H9 (cell line): ENCODE data around the gene RPL38. TPM values are rescaled to one million over a fixed set of nuclear protein-coding genes. Genes with fewer than 3 reads are reported as not detected.
"Not testable (repeated sequence)": the region's sequence is repeated elsewhere in the genome, so short reads cannot be mapped to it uniquely, and the experiment has no call there.

Source experiments
- DNase-seq: peaks from one replicate; pipeline ENCODE4 v3.0.0-alpha.2; 2017
- H2AFZ ChIP-seq: one replicate; pipeline ENCODE4 v1.6.1; 2013; ENCODE audit warnings: mild to moderate bottlenecking, low read length, control low read depth, moderate library complexity
- H2AK5ac ChIP-seq: 2 replicates; pipeline ENCODE4 v1.6.1; 2013; ENCODE audit warnings: low read length, control low read depth, mixed read lengths; ENCODE audit not compliant: insufficient read length
- H2BK120ac ChIP-seq: one replicate; pipeline ENCODE4 v1.6.1; 2013; ENCODE audit warnings: low read depth, mild to moderate bottlenecking, low read length, control low read depth, inconsistent platforms; ENCODE audit not compliant: poor library complexity, severe bottlenecking
- H2BK12ac ChIP-seq: 2 replicates; pipeline ENCODE4 v1.6.1; 2013; ENCODE audit warnings: low read length, control low read depth, mixed read lengths, low read depth; ENCODE audit not compliant: insufficient read length
- H2BK15ac ChIP-seq: 2 replicates; pipeline ENCODE4 v1.6.1; 2013; ENCODE audit warnings: low read depth, low read length, control low read depth
- H2BK20ac ChIP-seq: one replicate; pipeline ENCODE4 v1.6.1; 2013; ENCODE audit warnings: low read depth, mild to moderate bottlenecking, low read length, control low read depth, inconsistent platforms; ENCODE audit not compliant: poor library complexity, severe bottlenecking
- H2BK5ac ChIP-seq: 2 replicates; pipeline ENCODE4 v1.6.1; 2013; ENCODE audit warnings: low read length, control low read depth, mixed read lengths; ENCODE audit not compliant: insufficient read length
- H3K14ac ChIP-seq: 2 replicates; pipeline ENCODE4 v1.6.1; 2013; ENCODE audit warnings: low read length, control low read depth; ENCODE audit not compliant: insufficient read depth
- H3K18ac ChIP-seq: 2 replicates; pipeline ENCODE4 v1.6.1; 2013; ENCODE audit warnings: low read depth, mild to moderate bottlenecking, mixed read lengths, low read length, control low read depth; ENCODE audit not compliant: insufficient read length
- H3K23ac ChIP-seq: 2 replicates; pipeline ENCODE4 v1.6.1; 2013; ENCODE audit warnings: low read length, control low read depth, mixed read lengths, low read depth; ENCODE audit not compliant: insufficient read length
- H3K23me2 ChIP-seq: 2 replicates; pipeline ENCODE4 v1.6.1; 2013; ENCODE audit warnings: low read depth, mild to moderate bottlenecking, mixed read lengths, low read length, control low read depth; ENCODE audit not compliant: insufficient read length, poor library complexity, severe bottlenecking
- H3K27ac ChIP-seq: 2 replicates; pipeline ENCODE4 v1.5.1; 2013; ENCODE audit warnings: low read length, control low read depth, mixed read lengths, low read depth; ENCODE audit not compliant: insufficient read length
- H3K27me3 ChIP-seq: 2 replicates; pipeline ENCODE4 v1.6.1; 2013; ENCODE audit warnings: low read length, control low read depth, inconsistent platforms; ENCODE audit not compliant: insufficient read depth
- H3K4ac ChIP-seq: 2 replicates; pipeline ENCODE4 v1.6.1; 2013; ENCODE audit warnings: low read depth, mild to moderate bottlenecking, control low read depth, inconsistent platforms, low read length, moderate library complexity
- H3K4me1 ChIP-seq: 2 replicates; pipeline ENCODE4 v1.6.1; 2013; ENCODE audit warnings: low read length, control low read depth, inconsistent platforms; ENCODE audit not compliant: insufficient read depth
- H3K4me2 ChIP-seq: 2 replicates; pipeline ENCODE4 v1.6.1; 2013; ENCODE audit warnings: low read length, control low read depth, mixed read lengths; ENCODE audit not compliant: insufficient read length, insufficient read depth
- H3K56ac ChIP-seq: 2 replicates; pipeline ENCODE4 v1.6.1; 2013; ENCODE audit warnings: low read depth, mild to moderate bottlenecking, mixed read lengths, low read length, control low read depth; ENCODE audit not compliant: insufficient read length
- H3K79me1 ChIP-seq: 2 replicates; pipeline ENCODE4 v1.6.1; 2013; ENCODE audit warnings: low read depth, mild to moderate bottlenecking, moderate library complexity, low read length, control low read depth, inconsistent platforms; ENCODE audit not compliant: insufficient read depth, poor library complexity, severe bottlenecking
- H3K79me2 ChIP-seq: 2 replicates; pipeline ENCODE4 v1.6.1; 2013; ENCODE audit warnings: low read length, control low read depth, inconsistent platforms; ENCODE audit not compliant: insufficient read depth
- H3K9ac ChIP-seq: 2 replicates; pipeline ENCODE4 v1.6.1; 2013; ENCODE audit warnings: low read length, control low read depth, mixed read lengths; ENCODE audit not compliant: insufficient read length; ENCODE audit errors: extremely low read depth
- H3K9me3 ChIP-seq: one replicate; pipeline ENCODE4 v1.6.1; 2013; ENCODE audit warnings: low read depth, low read length, inconsistent platforms; ENCODE audit not compliant: control insufficient read depth
- H3T11ph ChIP-seq: one replicate; pipeline ENCODE4 v1.6.1; 2013; ENCODE audit warnings: mild to moderate bottlenecking, low read length, control low read depth, inconsistent platforms
- H4K20me1 ChIP-seq: one replicate; pipeline ENCODE4 v1.6.1; 2013; ENCODE audit not compliant: control insufficient read depth, insufficient read length, insufficient read depth
- H4K5ac ChIP-seq: 2 replicates; pipeline ENCODE4 v1.6.1; 2013; ENCODE audit warnings: low read depth, mild to moderate bottlenecking, mixed read lengths, low read length, control low read depth; ENCODE audit not compliant: insufficient read length
- H4K8ac ChIP-seq: replicated peaks from 2 replicates; pipeline ENCODE4 v1.6.1; 2013; ENCODE audit warnings: low read length, control low read depth, mixed read lengths, low read depth; ENCODE audit not compliant: insufficient read length
- H4K91ac ChIP-seq: 2 replicates; pipeline ENCODE4 v1.6.1; 2013; ENCODE audit warnings: low read depth, mild to moderate bottlenecking, moderate library complexity, mixed read lengths, low read length, control low read depth; ENCODE audit not compliant: insufficient read length
- H3K27ac Mint-ChIP-seq, 3 experiments: 2 replicates in 2 of 3; 3 replicates in 1 of 3; pipeline ENCODE4 v1.8.0; 2020 to 2021; ENCODE audit warnings: mixed read lengths in 3 of 3, mild to moderate bottlenecking in 1 of 3, moderate library complexity in 1 of 3
- H3K27me3 Mint-ChIP-seq: 2 replicates; pipeline ENCODE4 v1.8.0; 2021; ENCODE audit warnings: low read depth, mild to moderate bottlenecking, moderate library complexity, mixed read lengths
- H3K36me3 Mint-ChIP-seq, 3 experiments: 2 replicates in 2 of 3; 3 replicates in 1 of 3; pipeline ENCODE4 v1.8.0; 2020 to 2021; ENCODE audit warnings: low read depth in 3 of 3, mixed read lengths in 3 of 3; ENCODE audit not compliant: insufficient read depth in 1 of 3
- H3K4me1 Mint-ChIP-seq, 2 experiments: 2 replicates each; pipeline ENCODE4 v1.8.0; 2020; ENCODE audit warnings: mixed read lengths in 2 of 2
- H3K4me3 Mint-ChIP-seq, 2 experiments: 2 replicates in 1 of 2; 3 replicates in 1 of 2; pipeline ENCODE4 v1.8.0; 2020 to 2021; ENCODE audit warnings: mild to moderate bottlenecking in 2 of 2, mixed read lengths in 2 of 2, moderate library complexity in 1 of 2
- H3K9me3 Mint-ChIP-seq, 2 experiments: 2 replicates in 1 of 2; 3 replicates in 1 of 2; pipeline ENCODE4 v1.8.0; 2020; ENCODE audit warnings: mild to moderate bottlenecking in 2 of 2, mixed read lengths in 2 of 2, moderate library complexity in 1 of 2
- CTCF ChIP-seq: fragments of 200-600 bp; sonication (generic); conservative IDR thresholded peaks from 3 replicates; pipeline ENCODE4 v1.8.0; 2021; ENCODE audit warnings: antibody characterized with exemption, mild to moderate bottlenecking
- WGBS: extraction: QIAGEN DNeasy Blood & Tissue Kit; methylation state at CpG from one replicate; pipeline ENCODE4 v1.1.7; 2013; ENCODE audit warnings: missing lambda C conversion rate, low lambda C conversion rate, mixed read lengths; ENCODE audit not compliant: insufficient read length; ENCODE audit errors: extremely low coverage; 5-methylcytosine and 5-hydroxymethylcytosine counted together
- total RNA-seq: library from RNA; stranded (reverse); gene quantifications from 2 replicates; pipeline ENCODE4 v1.2.1, GENCODE V29; 2021

The RPL38 gene
- total RNA-seq, 1 experiment from 2014 or later = 1,358 TPM

GRCh38 chr17:74187761-74188160 is 15.7 kb upstream of the RPL38 start:
- Histone ChIP-seq H3K27ac (no peak overlapping the region), H3K23me2 (no peaks in the 10 kb centered on the region)
- DNase-seq = no peak

DNA sequence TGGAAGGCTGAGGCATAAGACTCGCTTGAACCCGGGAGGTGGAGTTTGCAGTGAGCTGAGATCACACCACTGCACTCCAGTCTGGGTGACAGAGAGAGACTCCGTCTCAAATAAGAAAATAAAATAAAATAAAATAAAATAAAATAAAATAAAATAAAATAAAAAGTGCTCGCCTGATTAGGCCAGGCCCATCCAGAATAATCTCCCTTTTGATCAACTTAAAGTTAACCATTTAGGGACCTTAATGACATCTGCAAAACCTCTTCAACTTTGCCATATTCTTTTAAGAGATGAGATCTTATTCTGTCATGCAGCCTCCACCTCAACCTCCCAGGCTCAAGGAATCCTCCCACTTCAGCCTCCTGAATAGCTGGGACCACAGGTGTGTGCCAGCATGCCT is 14.8 kb upstream of the RPL38 start:
- not testable (repeated sequence) for H2AFZ ChIP-seq, H4K8ac ChIP-seq, H2BK5ac ChIP-seq, H4K91ac ChIP-seq, H3K23me2 ChIP-seq, H3T11ph ChIP-seq, H3K4ac ChIP-seq, H4K20me1 ChIP-seq, H3K14ac ChIP-seq, H3K27me3 Mint-ChIP-seq, H3K4me1 ChIP-seq, H2BK12ac ChIP-seq, H3K36me3 Mint-ChIP-seq, H3K27me3 ChIP-seq, H3K27ac Mint-ChIP-seq, DNase-seq, H2BK120ac ChIP-seq, H3K27ac ChIP-seq, H3K9me3 ChIP-seq, H3K79me2 ChIP-seq, H3K4me2 ChIP-seq, H3K4me3 Mint-ChIP-seq, H3K18ac ChIP-seq, H3K9ac ChIP-seq, H3K56ac ChIP-seq, H3K9me3 Mint-ChIP-seq, H4K5ac ChIP-seq, H3K23ac ChIP-seq, H2BK15ac ChIP-seq, H2AK5ac ChIP-seq, H3K79me1 ChIP-seq, H2BK20ac ChIP-seq
- peaks cover 10 to 32% of the 10 kb centered on the region in 2 experiments for H3K4me1 Mint-ChIP-seq
- no CpG with 5 or more reads among the region's 4 CpGs for WGBS

More at GRCh38 chr17:74187761-74188160, 15.7 kb upstream of the RPL38 start:
- Histone ChIP-seq H4K20me1 (peaks cover 4% of the 10 kb centered on the region), H3K79me1 (no peaks in the 10 kb centered on the region), H3K4me1 (no peaks in the 10 kb centered on the region), H4K91ac (no peak overlapping the region), H3K27me3 (no peaks in the 10 kb centered on the region), H3K9ac (no peak overlapping the region), H3K4ac (no peak overlapping the region), H4K8ac (no peak overlapping the region), H3K4me2 (no peak overlapping the region), H3T11ph (no peak overlapping the region), H4K5ac (no peak overlapping the region), H3K23ac (no peak overlapping the region), H2BK12ac (no peak overlapping the region), H2AFZ (no peak overlapping the region), H3K18ac (no peak overlapping the region), H3K56ac (no peak overlapping the region), H3K79me2 (no peaks in the 10 kb centered on the region), H3K14ac (no peak overlapping the region), H2BK20ac (no peak overlapping the region), H2BK15ac (no peak overlapping the region), H2AK5ac (no peak overlapping the region), H3K9me3 (no peaks in the 10 kb centered on the region), H2BK120ac (no peak overlapping the region), H2BK5ac (no peak overlapping the region)
- no peak for TF ChIP-seq CTCF
- WGBS = no CpG with 5 or more reads among the region's 11 CpGs
- no peaks in the 10 kb centered on the region for H3K36me3 Mint-ChIP-seq
- no peak overlapping the region for H3K4me3 Mint-ChIP-seq
- peaks cover 6% of the 10 kb centered on the region for H3K27me3 Mint-ChIP-seq
- H3K4me1 Mint-ChIP-seq = peaks cover 10 to 27% of the 10 kb centered on the region in 2 experiments
- H3K27ac Mint-ChIP-seq = no peak overlapping the region
- H3K9me3 Mint-ChIP-seq = no peaks in the 10 kb centered on the region; a peak in 3 of 5 replicates
